SK-N-SH treated with all-trans-retinoic acid at 6 μM for 48 hours (cell line): ENCODE data around the gene HSPB2.

Experiments used
- CSDC2 ChIP-seq: fragments of 250-450 bp; sonication (Bioruptor Pico); IDR thresholded peaks from 2 replicates; pipeline ENCODE4 v1.5.0; 2020; ENCODE audit warnings: mild to moderate bottlenecking, moderate library complexity
- GLIS3 ChIP-seq: fragments of 250-450 bp; sonication (Bioruptor Pico); IDR thresholded peaks from 2 replicates; pipeline ENCODE4 v1.5.0; 2020; ENCODE audit warnings: mild to moderate bottlenecking, moderate library complexity
- POU6F1 ChIP-seq: fragments of 250-450 bp; sonication (Bioruptor Pico); IDR thresholded peaks from 2 replicates; pipeline ENCODE4 v1.8.0; 2021; ENCODE audit warnings: low read depth, mild to moderate bottlenecking, moderate library complexity, borderline replicate concordance
- PPARA ChIP-seq: fragments of 250-450 bp; sonication (Bioruptor Pico); IDR thresholded peaks from 2 replicates; pipeline ENCODE4 v1.5.0; 2020; ENCODE audit warnings: mild to moderate bottlenecking, borderline replicate concordance
- RARB ChIP-seq: fragments of 250-450 bp; sonication (Bioruptor Pico); IDR thresholded peaks from 2 replicates; pipeline ENCODE4 v1.8.0; 2021; ENCODE audit warnings: mild to moderate bottlenecking, moderate library complexity
- TOX ChIP-seq: fragments of 250-450 bp; sonication (Bioruptor Pico); IDR thresholded peaks from 2 replicates; pipeline ENCODE4 v1.8.0; 2021; ENCODE audit warnings: mild to moderate bottlenecking, moderate library complexity, borderline replicate concordance
- TSHZ2 ChIP-seq: fragments of 250-450 bp; sonication (Bioruptor Pico); IDR thresholded peaks from 2 replicates; pipeline ENCODE4 v1.5.0; 2020; ENCODE audit warnings: mild to moderate bottlenecking, moderate library complexity
- ZFP3 ChIP-seq: fragments of 250-450 bp; sonication (Bioruptor Pico); IDR thresholded peaks from 2 replicates; pipeline ENCODE4 v1.5.0; 2020; ENCODE audit warnings: mild to moderate bottlenecking, moderate library complexity
- ZNF565 ChIP-seq: fragments of 450-650 bp; formaldehyde crosslinking; conservative IDR thresholded peaks from 2 replicates; pipeline ENCODE4 v1.5.0; 2020; ENCODE audit warnings: low read depth, mild to moderate bottlenecking, moderate library complexity
- ZNF70 ChIP-seq: fragments of 450-650 bp; formaldehyde crosslinking; IDR thresholded peaks from 2 replicates; pipeline ENCODE4 v1.5.0; 2020; ENCODE audit warnings: mild to moderate bottlenecking, moderate library complexity
- TF ChIP-seq, protein P1 (sequence below): fragments of 250-450 bp; sonication (Bioruptor Pico); IDR thresholded peaks from 2 replicates; pipeline ENCODE4 v1.8.0; 2020; ENCODE audit warnings: mild to moderate bottlenecking, moderate library complexity, borderline replicate concordance

- TF ChIP-seq GLIS3 (CRISPR knock-in tag) (no peak), ZFP3 (CRISPR knock-in tag) (no peak), CSDC2 (no peak), RARB (no peak), POU6F1 (CRISPR knock-in tag) (no peak), ZNF565 (CRISPR knock-in tag) (no peak), TOX (no peak), PPARA (CRISPR knock-in tag) (no peak), ZNF70 (no peak), TSHZ2 (CRISPR knock-in tag) (no peak)
- TF ChIP-seq, protein P1, sequence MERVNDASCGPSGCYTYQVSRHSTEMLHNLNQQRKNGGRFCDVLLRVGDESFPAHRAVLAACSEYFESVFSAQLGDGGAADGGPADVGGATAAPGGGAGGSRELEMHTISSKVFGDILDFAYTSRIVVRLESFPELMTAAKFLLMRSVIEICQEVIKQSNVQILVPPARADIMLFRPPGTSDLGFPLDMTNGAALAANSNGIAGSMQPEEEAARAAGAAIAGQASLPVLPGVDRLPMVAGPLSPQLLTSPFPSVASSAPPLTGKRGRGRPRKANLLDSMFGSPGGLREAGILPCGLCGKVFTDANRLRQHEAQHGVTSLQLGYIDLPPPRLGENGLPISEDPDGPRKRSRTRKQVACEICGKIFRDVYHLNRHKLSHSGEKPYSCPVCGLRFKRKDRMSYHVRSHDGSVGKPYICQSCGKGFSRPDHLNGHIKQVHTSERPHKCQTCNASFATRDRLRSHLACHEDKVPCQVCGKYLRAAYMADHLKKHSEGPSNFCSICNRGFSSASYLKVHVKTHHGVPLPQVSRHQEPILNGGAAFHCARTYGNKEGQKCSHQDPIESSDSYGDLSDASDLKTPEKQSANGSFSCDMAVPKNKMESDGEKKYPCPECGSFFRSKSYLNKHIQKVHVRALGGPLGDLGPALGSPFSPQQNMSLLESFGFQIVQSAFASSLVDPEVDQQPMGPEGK (CRISPR knock-in tag) = no peak
Measured at GRCh38 chr11:111882202-111882601, 30.3 kb upstream of the HSPB2 start.
